Astrocyte (in vitro differentiated cells and primary cell): ENCODE measurements around the gene FBXL4.

Experiments used
- EZH2 ChIP-seq: IDR thresholded peaks from 2 replicates; pipeline ENCODE4 v1.6.1; 2012; ENCODE audit warnings: mild to moderate bottlenecking, low read length, inconsistent platforms; ENCODE audit not compliant: insufficient read depth
- TF ChIP-seq, protein P1 (sequence below): IDR thresholded peaks from 2 replicates; pipeline ENCODE4 v1.5.1; 2011; ENCODE audit warnings: low read depth, mild to moderate bottlenecking, inconsistent platforms, low read length, moderate library complexity; ENCODE audit not compliant: insufficient read depth

DNA sequence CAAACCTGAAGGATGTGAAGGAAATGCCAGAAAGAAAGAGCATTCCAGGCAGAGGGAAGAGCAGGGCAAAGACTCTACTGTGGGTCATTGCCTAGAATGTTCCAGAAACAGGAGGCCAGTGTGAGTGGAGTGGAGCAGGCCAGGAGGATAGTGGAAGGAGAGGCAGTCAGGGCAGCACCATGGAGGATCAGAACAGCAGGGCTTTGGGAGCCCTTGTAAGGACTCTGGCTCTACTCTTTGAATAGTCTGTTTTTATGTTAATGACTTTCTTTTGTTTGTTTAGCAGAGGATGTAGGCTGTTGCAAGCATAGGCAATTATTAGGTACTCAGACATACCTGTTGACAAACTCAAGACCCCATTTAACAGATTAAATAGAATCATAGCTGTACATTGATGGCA is 23.6 kb upstream of the FBXL4 start:
- TF ChIP-seq, protein P1, sequence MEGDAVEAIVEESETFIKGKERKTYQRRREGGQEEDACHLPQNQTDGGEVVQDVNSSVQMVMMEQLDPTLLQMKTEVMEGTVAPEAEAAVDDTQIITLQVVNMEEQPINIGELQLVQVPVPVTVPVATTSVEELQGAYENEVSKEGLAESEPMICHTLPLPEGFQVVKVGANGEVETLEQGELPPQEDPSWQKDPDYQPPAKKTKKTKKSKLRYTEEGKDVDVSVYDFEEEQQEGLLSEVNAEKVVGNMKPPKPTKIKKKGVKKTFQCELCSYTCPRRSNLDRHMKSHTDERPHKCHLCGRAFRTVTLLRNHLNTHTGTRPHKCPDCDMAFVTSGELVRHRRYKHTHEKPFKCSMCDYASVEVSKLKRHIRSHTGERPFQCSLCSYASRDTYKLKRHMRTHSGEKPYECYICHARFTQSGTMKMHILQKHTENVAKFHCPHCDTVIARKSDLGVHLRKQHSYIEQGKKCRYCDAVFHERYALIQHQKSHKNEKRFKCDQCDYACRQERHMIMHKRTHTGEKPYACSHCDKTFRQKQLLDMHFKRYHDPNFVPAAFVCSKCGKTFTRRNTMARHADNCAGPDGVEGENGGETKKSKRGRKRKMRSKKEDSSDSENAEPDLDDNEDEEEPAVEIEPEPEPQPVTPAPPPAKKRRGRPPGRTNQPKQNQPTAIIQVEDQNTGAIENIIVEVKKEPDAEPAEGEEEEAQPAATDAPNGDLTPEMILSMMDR: no peak
- no peak for TF ChIP-seq EZH2
